GM21825 (cell line): Measurements from ENCODE around the gene GNA14.
"Not testable (repeated sequence)": the region's sequence is repeated elsewhere in the genome, so short reads cannot be mapped to it uniquely, and the experiment has no call there.

Source experiments
- ATAC-seq: cut with Tn5 transposase; IDR thresholded peaks from one replicate; pipeline ENCODE4 v1.9.1; 2021; ENCODE audit warnings: mild to moderate bottlenecking, moderate library complexity; ENCODE audit not compliant: unreplicated experiment

Gene GNA14

DNA sequence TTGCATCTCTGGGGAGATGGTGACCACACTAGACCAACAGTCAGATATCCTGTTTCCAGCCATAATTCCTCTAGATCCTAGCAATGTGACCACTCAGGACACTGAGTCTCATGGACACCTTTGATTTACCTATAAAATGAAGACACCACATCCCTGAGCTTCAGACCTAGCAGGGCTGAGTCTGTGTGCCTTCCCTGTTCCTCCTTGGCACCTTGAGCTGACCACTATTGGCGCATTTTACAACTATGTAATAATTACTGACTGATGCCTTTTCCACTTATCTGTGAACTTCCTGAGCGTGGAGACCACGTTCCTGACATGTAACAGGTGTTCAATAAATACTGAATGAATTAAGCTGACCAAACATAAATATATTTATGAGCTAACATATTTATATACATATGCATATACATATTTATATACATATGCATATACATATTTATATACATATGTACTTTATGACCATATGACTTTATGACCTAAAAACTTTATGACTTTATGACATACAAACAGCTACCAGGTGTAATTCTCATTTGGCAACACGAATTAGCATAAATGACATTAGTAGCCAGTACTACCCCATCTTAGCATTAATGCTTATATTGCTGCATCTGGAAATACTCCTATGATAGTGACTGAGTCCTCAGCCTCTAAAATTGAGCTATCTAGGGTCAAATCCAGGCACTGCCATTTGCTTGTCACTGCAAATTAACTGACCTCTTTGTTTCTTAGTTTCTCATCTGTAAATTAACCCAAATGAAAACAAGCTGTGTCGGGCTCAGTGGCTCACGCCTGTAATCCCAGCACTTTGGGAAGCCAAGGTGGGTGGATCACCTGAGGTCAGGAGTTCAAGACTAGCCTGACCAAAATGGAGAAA is 150.6 kb downstream of the GNA14 start:
- no peak for ATAC-seq

DNA sequence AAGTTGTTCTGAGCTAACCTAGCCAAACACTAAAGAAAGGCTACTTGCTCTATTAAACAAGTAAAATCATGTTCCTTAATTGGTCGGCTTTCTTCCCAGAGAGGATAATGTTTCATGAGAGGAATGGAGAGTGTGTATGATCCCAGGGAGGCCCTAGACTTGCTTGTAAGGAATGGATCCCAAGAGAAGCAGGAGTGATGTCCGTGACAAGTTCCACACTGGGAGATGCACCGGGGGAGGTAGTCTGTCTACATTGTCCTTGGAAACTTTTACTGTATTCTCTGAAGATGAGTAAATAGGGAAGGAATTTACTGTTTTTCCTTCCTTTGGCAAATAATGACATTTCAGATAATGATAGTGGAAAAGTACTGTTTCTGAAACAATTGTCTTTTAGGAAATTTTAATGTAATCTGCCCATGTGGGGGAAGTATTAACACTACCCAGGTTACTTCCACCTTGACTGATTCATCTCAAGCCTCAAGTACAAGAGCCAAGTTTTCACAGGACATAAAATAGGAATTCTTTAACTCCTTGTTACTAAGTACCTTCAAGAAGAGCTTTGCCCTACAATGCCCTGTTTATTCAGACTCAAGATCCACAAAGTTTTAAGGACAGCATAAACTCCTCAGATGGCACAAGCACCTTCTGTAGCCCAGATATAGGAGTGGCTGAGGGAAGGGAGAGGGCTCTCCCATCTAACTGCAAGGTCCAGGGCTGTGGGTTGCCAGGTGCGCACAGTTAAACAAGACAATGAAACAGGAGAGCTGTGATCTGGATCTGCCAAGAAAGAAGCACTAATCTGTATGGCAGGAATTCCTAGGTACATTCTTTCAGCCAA is 152.1 kb downstream of the GNA14 start:
- ATAC-seq = no peak

- not testable (repeated sequence) for ATAC-seq
Measured at GRCh38 chr9:77490279-77490678, 157.8 kb downstream of the GNA14 start.

DNA sequence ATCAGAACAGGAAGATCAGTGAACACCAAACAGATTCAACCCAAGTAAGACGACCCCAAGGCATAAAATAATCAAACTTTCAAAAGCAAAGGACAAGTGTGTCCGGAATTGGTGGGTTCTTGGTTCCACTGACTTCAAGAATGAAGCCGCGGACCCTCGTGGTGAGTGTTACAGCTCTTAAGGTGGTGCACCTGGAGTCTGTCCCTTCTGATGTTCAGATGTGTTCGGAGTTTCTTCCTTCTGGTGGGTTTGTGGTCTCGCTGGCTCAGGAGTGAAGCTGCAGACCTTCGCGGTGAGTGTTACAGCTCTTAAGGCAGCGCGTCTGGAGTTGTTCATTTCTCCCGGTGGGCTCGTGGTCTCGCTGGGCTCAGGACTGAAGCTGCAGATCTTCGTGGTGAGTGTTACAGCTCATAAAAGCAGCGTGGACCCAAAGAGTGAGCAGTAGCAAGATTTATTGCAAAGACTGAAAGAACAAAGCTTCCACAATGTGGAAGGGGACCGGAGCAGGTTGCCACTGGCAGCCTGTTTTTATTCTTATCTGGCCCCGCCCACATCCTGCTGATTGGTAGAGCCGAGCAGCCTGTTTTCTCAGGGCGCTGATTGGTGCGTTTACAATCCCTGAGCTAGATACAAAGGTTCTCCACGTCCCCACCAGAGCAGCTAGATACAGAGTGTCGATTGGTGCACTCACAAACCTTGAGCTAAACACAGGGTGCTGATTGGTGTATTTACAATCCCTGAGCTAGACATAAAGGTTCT is 158.5 kb downstream of the GNA14 start:
- not testable (repeated sequence) for ATAC-seq

- ATAC-seq = no peak
Measured at GRCh38 chr9:77488439-77489126, 159.5 kb downstream of the GNA14 start.

GRCh38 chr9:77486968-77487367 is 161.2 kb downstream of the GNA14 start:
- no peak for ATAC-seq

- no peak for ATAC-seq
Measured at GRCh38 chr9:77486463-77486862, 161.7 kb downstream of the GNA14 start.

GRCh38 chr9:77475641-77476473 is 172.3 kb downstream of the GNA14 start:
- peak; percentile 99 for ATAC-seq

DNA sequence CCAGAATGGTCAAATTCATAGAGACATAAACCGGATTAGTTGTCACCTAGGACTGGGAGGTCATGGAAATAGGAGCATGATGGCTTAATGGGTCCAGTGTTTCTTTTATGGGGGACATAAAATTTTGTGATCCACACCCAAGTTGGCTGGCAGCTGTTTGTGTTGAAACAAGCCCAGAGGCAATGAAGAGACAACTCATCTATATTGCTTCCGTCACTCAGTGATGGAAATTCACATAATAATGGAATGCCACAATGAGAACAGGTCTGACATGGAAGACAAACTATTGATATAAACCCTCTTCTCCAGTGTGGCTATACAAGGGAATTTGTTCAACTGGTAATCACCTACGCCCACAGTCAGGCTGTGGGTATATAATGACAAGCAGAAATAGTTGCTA is 173.2 kb downstream of the GNA14 start:
- no peak for ATAC-seq

GRCh38 chr9:77472646-77473045 is 175.5 kb downstream of the GNA14 start:
- ATAC-seq = no peak

- ATAC-seq = no peak
Measured at GRCh38 chr9:77471572-77471971, 176.6 kb downstream of the GNA14 start.

DNA sequence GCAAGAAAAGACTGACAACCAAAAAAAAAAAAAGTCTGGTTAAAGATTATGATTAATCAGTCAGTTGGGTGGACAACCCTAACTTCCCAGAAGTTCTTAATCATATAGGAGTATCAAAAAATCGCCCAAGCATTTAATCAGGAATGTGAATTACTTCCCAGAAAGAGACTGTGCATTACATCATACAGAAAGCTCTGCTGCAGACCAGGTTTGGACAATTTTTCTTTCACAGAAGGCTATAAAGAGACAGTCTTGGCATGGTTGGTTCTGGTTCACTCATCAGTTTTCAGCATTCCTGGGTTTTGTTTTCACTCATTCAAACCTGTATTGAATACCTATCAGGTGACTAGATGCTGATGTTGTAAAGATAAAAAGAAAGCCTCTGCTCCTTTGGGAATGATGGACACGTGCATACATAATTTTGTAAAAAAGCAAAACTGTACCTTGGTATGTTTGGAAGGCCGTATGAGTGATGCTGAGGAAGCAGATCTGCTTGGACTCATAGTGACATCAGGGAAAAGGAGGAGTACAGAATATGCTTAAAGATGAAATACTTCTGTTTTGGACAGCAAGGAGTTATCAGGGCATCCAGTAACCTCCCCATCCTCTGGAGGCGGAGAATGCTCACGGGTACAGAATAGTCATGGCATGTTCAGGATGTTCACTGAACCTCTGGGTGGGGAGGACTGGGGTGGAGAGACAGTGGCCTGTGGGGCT is 178.4 kb downstream of the GNA14 start:
- ATAC-seq = no peak

DNA sequence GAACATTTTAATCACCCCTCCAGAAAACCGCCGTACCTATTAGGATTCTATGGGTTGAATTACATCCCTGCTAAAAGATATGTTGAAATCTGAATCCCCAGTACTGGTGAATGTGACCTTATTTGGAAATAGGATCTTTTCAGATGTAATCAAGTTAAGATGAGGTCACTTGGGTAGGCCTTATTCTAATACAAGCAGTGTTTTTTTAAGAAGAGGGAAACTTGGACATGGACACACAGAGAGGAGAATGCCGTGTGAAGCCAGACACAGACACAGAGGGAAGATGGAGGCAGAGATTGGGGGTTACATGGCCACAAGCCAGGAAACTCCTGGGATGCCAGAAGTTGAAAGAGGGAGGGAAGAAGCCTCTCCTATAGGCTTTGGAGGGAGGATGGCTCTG is 183.5 kb downstream of the GNA14 start:
- ATAC-seq = no peak

- ATAC-seq = no peak
Measured at GRCh38 chr9:77463151-77463550, 185.0 kb downstream of the GNA14 start.

- ATAC-seq = no peak
Measured at GRCh38 chr9:77462066-77462465, 186.1 kb downstream of the GNA14 start.

DNA sequence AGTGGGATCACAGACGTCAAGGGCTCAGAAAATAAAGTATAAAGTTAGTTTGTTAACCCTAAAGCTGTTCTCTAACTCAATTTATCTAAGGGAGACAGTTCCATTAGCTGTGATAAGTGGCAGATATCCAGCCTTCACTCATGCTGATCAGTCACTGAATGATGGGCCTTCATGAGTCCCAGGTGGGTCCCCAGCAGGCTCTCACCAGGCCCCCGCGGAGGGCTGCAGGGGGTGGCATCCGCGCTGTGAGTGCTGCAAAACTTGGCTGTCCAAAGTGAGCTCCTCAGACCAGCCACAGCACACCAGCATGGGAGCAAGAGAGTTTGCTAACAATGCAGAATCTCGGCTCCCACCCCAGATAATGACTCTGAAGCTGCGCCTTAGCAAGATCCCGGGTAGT is 187.2 kb downstream of the GNA14 start:
- ATAC-seq = no peak

DNA sequence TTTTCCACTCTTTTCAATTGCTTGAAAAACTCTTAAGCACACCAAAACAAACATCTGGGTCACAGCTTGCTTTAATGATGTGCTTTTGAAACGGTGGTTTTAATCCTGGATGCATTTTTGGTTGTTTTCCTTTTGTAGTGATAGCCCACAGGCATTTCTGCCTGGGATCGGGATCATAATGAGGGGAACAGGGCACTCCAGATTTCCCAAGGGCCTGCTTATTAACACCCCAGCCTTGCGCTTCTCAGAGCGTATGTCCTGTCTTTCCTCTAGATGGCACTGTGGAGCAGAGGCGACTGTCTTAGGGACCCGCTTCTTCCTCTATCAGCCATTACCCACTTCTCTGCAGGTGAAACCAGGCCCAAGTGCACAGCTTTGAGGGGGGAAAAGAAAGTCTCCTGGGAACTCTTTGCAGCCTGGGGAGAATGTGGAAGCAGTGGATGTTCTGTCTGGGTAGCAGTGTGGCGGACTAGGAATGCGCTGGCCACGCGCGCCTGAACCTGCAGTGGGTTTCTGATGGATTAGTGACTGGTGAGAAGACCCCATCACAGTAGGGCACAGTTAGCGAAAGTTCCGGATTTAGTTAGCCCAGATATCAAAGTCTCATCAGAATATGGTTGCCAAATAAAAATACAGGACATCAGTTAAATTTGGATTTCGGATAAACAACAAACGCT is 190.1 kb downstream of the GNA14 start:
- ATAC-seq = peak; percentile 83

DNA sequence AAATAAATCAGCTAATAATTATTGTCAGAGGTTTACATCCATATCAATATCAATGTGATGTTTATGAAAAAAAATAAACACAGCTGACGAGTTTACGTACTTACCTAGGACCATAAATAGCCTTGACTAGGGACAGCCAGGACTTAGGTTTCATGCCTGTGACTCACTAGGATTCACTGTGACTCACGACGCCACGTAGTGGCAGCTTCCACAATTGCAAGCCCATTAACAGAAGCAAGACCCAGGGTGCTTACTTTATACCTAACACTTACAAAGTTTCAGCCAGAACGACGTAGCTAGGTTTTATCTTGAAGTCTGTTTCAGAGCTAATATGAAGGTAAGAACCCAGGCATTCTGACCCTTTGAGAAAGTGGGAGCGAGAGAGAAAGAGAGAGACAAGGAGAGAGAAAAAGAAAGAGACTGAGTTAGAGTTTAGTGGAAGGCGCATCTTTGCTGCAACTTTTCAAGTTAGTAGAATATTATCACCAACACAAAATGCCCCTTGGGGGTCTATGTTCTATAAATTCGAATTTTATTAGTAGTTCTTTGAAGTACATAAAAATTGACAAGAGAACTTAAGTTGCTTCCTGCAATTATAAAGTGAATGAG is 191.2 kb downstream of the GNA14 start:
- ATAC-seq = peak; percentile 87
